Lung (tissue), 12 donors: Measurements from ENCODE around the gene FASN. TPM values are rescaled to one million over a fixed set of nuclear protein-coding genes. Genes with fewer than 3 reads are reported as not detected.

ENCODE experiments used
- ATAC-seq: fragments of 200-7000 bp; cut with Tn5 transposase; one replicate; pipeline ENCODE4 v1.9.1; 2020; ENCODE audit warnings: moderate number of reproducible peaks; ENCODE audit not compliant: insufficient read depth, low FRiP score
- DNase-seq, 3 donors: peaks; one replicate each; pipeline ENCODE4 v3.0.0-alpha.2; 2013 to 2017
- H3K27ac ChIP-seq, 2 donors: one replicate each; pipeline ENCODE4 v1.5.1; 2013; ENCODE audit warnings: mild to moderate bottlenecking in 2 of 2, moderate library complexity in 2 of 2, control low read depth in 1 of 2, inconsistent platforms in 1 of 2, low read depth in 1 of 2, low read length in 1 of 2
- H3K27me3 ChIP-seq, 3 donors: one replicate each; pipeline ENCODE4 v1.5.1; 2013; ENCODE audit warnings: low read length in 2 of 3; ENCODE audit not compliant: control insufficient read depth in 3 of 3, insufficient read depth in 3 of 3
- H3K36me3 ChIP-seq, 4 donors: one replicate each; pipeline ENCODE4 v1.5.1; 2013; ENCODE audit warnings: low read length in 4 of 4, mild to moderate bottlenecking in 1 of 4, moderate library complexity in 1 of 4; ENCODE audit not compliant: control insufficient read depth in 4 of 4, insufficient read depth in 4 of 4
- H3K4me1 ChIP-seq, 5 donors: one replicate each; pipeline ENCODE4 v1.5.1; 2013; ENCODE audit warnings: low read length in 5 of 5, mild to moderate bottlenecking in 2 of 5, moderate library complexity in 1 of 5; ENCODE audit not compliant: control insufficient read depth in 5 of 5, insufficient read depth in 5 of 5
- H3K4me3 ChIP-seq: one replicate; pipeline ENCODE4 v1.5.1; 2013; ENCODE audit warnings: mild to moderate bottlenecking, control low read depth, moderate library complexity
- H3K9ac ChIP-seq, 2 donors: one replicate each; pipeline ENCODE4 v1.5.1; 2013; ENCODE audit warnings: low read length in 2 of 2, control low read depth in 1 of 2; ENCODE audit not compliant: insufficient read depth in 1 of 2
- H3K9me3 ChIP-seq, 4 donors: one replicate each; pipeline ENCODE4 v1.5.1; 2013; ENCODE audit warnings: low read length in 3 of 4, mild to moderate bottlenecking in 1 of 4, moderate library complexity in 1 of 4; ENCODE audit not compliant: control insufficient read depth in 4 of 4, insufficient read depth in 3 of 4
- WGBS, 2 donors: extraction: QIAGEN DNeasy Blood & Tissue Kit; methylation state at CpG; one replicate each; pipeline ENCODE4 v1.1.7; 2013; 5-methylcytosine and 5-hydroxymethylcytosine counted together
- polyA plus RNA-seq, 2 donors: library from polyadenylated mRNA; stranded (reverse); fragments of 200-250 nt; gene quantifications; one replicate each; pipeline ENCODE4 v1.2.1, GENCODE V29; 2013
- total RNA-seq, 2 donors: library from RNA; depleted of rRNA in 1 of 2; stranded (reverse); fragments of >200 nt in 1 of 2; gene quantifications; one replicate each; pipeline ENCODE4 v1.2.1, GENCODE V29; 2014 to 2021
- TF ChIP-seq, protein P1 (sequence below): IDR thresholded peaks from 2 replicates; pipeline ENCODE4 v1.5.1; 2012; ENCODE audit warnings: mild to moderate bottlenecking; ENCODE audit errors: control extremely low read depth, extremely low read depth
- donor health status: control.
- donor health status: control.
- donor health status: Bipolar disorder and iron deficiency.
- donor health status: healthy.
- donor health status: DM: yes; HTN: yes; CAD: no.

Gene FASN
- total and polyA plus RNA-seq, 4 donors: 46.2 to 604 (median 212) TPM

- 89 to 92% methylated on average over 4 of the region's 4 CpGs for WGBS, 2 donors
- ATAC-seq (no peak), DNase-seq (no peak)
- Histone ChIP-seq H3K27me3 (no peaks in the 10 kb centered on the region), H3K9ac (no peak overlapping the region), H3K27ac (no peak overlapping the region), H3K9me3 (no peaks in the 10 kb centered on the region), H3K4me3 (no peak overlapping the region), H3K4me1 (peaks cover 0 to 2% (median 0%) of the 10 kb centered on the region in 5 donors), H3K36me3 (peaks cover 0 to 18% (median 5%) of the 10 kb centered on the region in 4 donors)
- TF ChIP-seq, protein P1, sequence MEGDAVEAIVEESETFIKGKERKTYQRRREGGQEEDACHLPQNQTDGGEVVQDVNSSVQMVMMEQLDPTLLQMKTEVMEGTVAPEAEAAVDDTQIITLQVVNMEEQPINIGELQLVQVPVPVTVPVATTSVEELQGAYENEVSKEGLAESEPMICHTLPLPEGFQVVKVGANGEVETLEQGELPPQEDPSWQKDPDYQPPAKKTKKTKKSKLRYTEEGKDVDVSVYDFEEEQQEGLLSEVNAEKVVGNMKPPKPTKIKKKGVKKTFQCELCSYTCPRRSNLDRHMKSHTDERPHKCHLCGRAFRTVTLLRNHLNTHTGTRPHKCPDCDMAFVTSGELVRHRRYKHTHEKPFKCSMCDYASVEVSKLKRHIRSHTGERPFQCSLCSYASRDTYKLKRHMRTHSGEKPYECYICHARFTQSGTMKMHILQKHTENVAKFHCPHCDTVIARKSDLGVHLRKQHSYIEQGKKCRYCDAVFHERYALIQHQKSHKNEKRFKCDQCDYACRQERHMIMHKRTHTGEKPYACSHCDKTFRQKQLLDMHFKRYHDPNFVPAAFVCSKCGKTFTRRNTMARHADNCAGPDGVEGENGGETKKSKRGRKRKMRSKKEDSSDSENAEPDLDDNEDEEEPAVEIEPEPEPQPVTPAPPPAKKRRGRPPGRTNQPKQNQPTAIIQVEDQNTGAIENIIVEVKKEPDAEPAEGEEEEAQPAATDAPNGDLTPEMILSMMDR: no peak
These were observed 31.1 kb upstream of the FASN start for GRCh38 chr17:82129095-82129494.

DNA sequence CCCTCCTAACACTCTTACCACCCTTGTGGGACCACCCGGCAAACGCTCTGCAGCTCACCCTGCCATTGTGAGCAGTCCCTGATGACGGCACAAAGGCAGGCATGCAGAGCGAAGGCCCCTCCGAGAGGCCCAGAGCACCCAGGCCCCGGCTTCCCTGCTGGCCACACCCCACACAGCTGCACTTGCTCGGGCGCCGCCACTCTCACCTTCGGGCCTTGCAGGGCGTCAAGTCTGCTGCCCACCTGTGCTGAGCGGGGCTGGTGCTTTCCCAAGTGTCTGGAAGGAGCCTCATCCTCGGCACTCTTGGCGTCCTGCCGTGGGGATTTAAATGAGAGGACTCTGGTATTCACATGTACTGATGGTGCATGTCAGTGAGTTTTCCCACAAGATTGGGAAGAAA is 30.3 kb upstream of the FASN start:
- no peak for ATAC-seq
- Histone ChIP-seq H3K4me1 (no peaks in the 10 kb centered on the region), H3K9me3 (no peaks in the 10 kb centered on the region), H3K9ac (no peak overlapping the region), H3K36me3 (peaks cover 0 to 18% (median 5%) of the 10 kb centered on the region in 4 donors), H3K27ac (no peak overlapping the region), H3K27me3 (no peaks in the 10 kb centered on the region), H3K4me3 (no peak overlapping the region)
- TF ChIP-seq, protein P1: no peak
- WGBS, 2 donors: 91 to 92% methylated on average over 15 of the region's 15 CpGs
- no peak for DNase-seq

GRCh38 chr17:82127704-82128103 is 29.7 kb upstream of the FASN start:
- no peaks in the 10 kb centered on the region for H3K27me3 ChIP-seq
- no peak overlapping the region for H3K27ac ChIP-seq
- peaks cover 0 to 18% (median 5%) of the 10 kb centered on the region in 4 donors for H3K36me3 ChIP-seq
- DNase-seq (no peak), ATAC-seq (no peak)
- WGBS, 2 donors: 92 to 94% methylated on average over 9 of the region's 9 CpGs
- no peak overlapping the region for H3K4me3 ChIP-seq
- H3K9me3 ChIP-seq: no peaks in the 10 kb centered on the region
- TF ChIP-seq, protein P1: no peak
- no peak overlapping the region for H3K9ac ChIP-seq
- H3K4me1 ChIP-seq: no peaks in the 10 kb centered on the region

- TF ChIP-seq, protein P1: no peak
- DNase-seq: no peak
- Histone ChIP-seq H3K4me1 (no peaks in the 10 kb centered on the region), H3K27me3 (no peaks in the 10 kb centered on the region), H3K9me3 (no peaks in the 10 kb centered on the region), H3K4me3 (no peak overlapping the region), H3K27ac (no peak overlapping the region), H3K9ac (no peak overlapping the region), H3K36me3 (peaks cover 0 to 18% (median 5%) of the 10 kb centered on the region in 4 donors)
- 86 to 88% methylated on average over 11 of the region's 11 CpGs for WGBS, 2 donors
- no peak for ATAC-seq
These were observed 29.2 kb upstream of the FASN start for GRCh38 chr17:82127315-82127595.
